HepG2 (cell line): ENCODE results near the gene CRLF1. TPM values are rescaled to one million over a fixed set of nuclear protein-coding genes. Genes with fewer than 3 reads are reported as not detected.

Experiments used
- ETV6 ChIP-seq: sonication (generic); formaldehyde crosslinking; conservative IDR thresholded peaks from 2 replicates; pipeline ENCODE4 v1.4.0; 2020; ENCODE audit warnings: missing genetic modification reagents
- FOXK1 ChIP-seq: sonication (generic); formaldehyde crosslinking; IDR thresholded peaks from 2 replicates; pipeline ENCODE4 v1.4.0; 2020; ENCODE audit warnings: low read depth, missing genetic modification reagents, borderline replicate concordance
- HNF4A ChIP-seq: sonication (generic); formaldehyde crosslinking; IDR thresholded peaks from 2 replicates; pipeline ENCODE4 v1.4.0; 2020; ENCODE audit warnings: missing genetic modification reagents
- HNF4G ChIP-seq, 2 experiments: sonication (generic) in 1 of 2; formaldehyde crosslinking in 1 of 2; IDR thresholded peaks; 2 replicates each; pipeline versions ENCODE4 v1.4.0 to v1.6.1; 2011 to 2020; ENCODE audit warnings: borderline replicate concordance in 2 of 2, low read depth in 2 of 2, mild to moderate bottlenecking in 2 of 2, low read length in 1 of 2, missing genetic modification reagents in 1 of 2, moderate library complexity in 1 of 2
- HNRNPL ChIP-seq: fragments of 200-400 bp; formaldehyde crosslinking; IDR thresholded peaks from 2 replicates; pipeline ENCODE4 v1.6.1; 2017; ENCODE audit warnings: mild to moderate bottlenecking, low read depth, low read length
- KDM1A ChIP-seq: IDR thresholded peaks from 2 replicates; pipeline ENCODE4 v1.6.1; 2016; ENCODE audit warnings: missing compliant biosample characterization
- MLLT10 ChIP-seq: sonication (generic); formaldehyde crosslinking; IDR thresholded peaks from 2 replicates; pipeline ENCODE4 v1.4.0; 2020; ENCODE audit warnings: missing genetic modification reagents
- NR2F2 ChIP-seq: IDR thresholded peaks from 2 replicates; pipeline ENCODE4 v1.6.1; 2012; ENCODE audit warnings: low read depth, inconsistent platforms, borderline replicate concordance
- NR2F6 ChIP-seq, 2 experiments: IDR thresholded peaks; 2 replicates each; pipeline ENCODE4 v1.6.1; 2016; ENCODE audit warnings: antibody characterized with exemption in 1 of 2, mild to moderate bottlenecking in 1 of 2
- RCOR2 ChIP-seq: IDR thresholded peaks from 2 replicates; pipeline ENCODE4 v1.6.1; 2016; ENCODE audit warnings: missing biosample characterization, missing genetic modification reagents
- SCMH1 ChIP-seq: sonication (generic); formaldehyde crosslinking; IDR thresholded peaks from 2 replicates; pipeline ENCODE4 v1.9.0; 2021; ENCODE audit warnings: missing genetic modification reagents, mild to moderate bottlenecking, borderline replicate concordance
- TRIM24 ChIP-seq: sonication (generic); formaldehyde crosslinking; IDR thresholded peaks from 2 replicates; pipeline ENCODE4 v1.8.0; 2022; ENCODE audit warnings: mild to moderate bottlenecking, missing genetic modification reagents
- ZMYM3 ChIP-seq: sonication (generic); formaldehyde crosslinking; IDR thresholded peaks from 2 replicates; pipeline ENCODE4 v1.5.1; 2020; ENCODE audit warnings: mild to moderate bottlenecking, missing genetic modification reagents
- ZNF224 ChIP-seq: sonication (generic); formaldehyde crosslinking; IDR thresholded peaks from 2 replicates; pipeline ENCODE4 v1.5.0; 2020; ENCODE audit warnings: mild to moderate bottlenecking, missing genetic modification reagents
- ZNF343 ChIP-seq: sonication (generic); formaldehyde crosslinking; IDR thresholded peaks from 2 replicates; pipeline ENCODE4 v1.4.0; 2020; ENCODE audit warnings: mild to moderate bottlenecking, missing genetic modification reagents
- ZNF547 ChIP-seq: sonication (generic); formaldehyde crosslinking; IDR thresholded peaks from 2 replicates; pipeline ENCODE4 v1.5.1; 2020; ENCODE audit warnings: mild to moderate bottlenecking, missing genetic modification reagents
- polyA plus RNA-seq, 8 experiments: library from polyadenylated mRNA; depleted of rRNA in 3 of 8; stranded (reverse) in 7 of 8; unstranded in 1 of 8; fragments of >200 nt; fragmentation: Illumina TruSeq in 4 of 8; extraction: Trizol in 4 of 8; gene quantifications; 2 replicates each; pipeline versions ENCODE4 v1.2.1 to v1.2.3, GENCODE V29; 2011 to 2016; ENCODE audit warnings: low read depth in 4 of 8, missing spikeins in 1 of 8, mixed read lengths in 1 of 8; ENCODE audit not compliant: insufficient read depth in 1 of 8
- total RNA-seq, 5 experiments: library from RNA; depleted of rRNA; stranded (reverse); fragments of >200 nt; fragmentation: Illumina TruSeq; extraction: Trizol; gene quantifications; 2 replicates each; pipeline ENCODE4 v1.2.3, GENCODE V29; 2016; ENCODE audit warnings: low read depth in 1 of 5
- TF ChIP-seq, protein P1 (sequence below): sonication (generic); formaldehyde crosslinking; IDR thresholded peaks from 2 replicates; pipeline ENCODE4 v1.4.0; 2020; ENCODE audit warnings: missing genetic modification reagents
- TF ChIP-seq, protein P2 (sequence below): sonication (generic); formaldehyde crosslinking; IDR thresholded peaks from 2 replicates; pipeline ENCODE4 v1.5.0; 2020; ENCODE audit warnings: mild to moderate bottlenecking, missing genetic modification reagents
- TF ChIP-seq, protein P3 (sequence below): sonication (generic); formaldehyde crosslinking; IDR thresholded peaks from 2 replicates; pipeline ENCODE4 v1.4.0; 2020; ENCODE audit warnings: missing genetic modification reagents

CRLF1 gene
- total and polyA plus RNA-seq, 2 of the 13 experiments (the other 11 are each of a cell fraction or from before 2014, with no cell fraction given) = 217 to 296 TPM

DNA sequence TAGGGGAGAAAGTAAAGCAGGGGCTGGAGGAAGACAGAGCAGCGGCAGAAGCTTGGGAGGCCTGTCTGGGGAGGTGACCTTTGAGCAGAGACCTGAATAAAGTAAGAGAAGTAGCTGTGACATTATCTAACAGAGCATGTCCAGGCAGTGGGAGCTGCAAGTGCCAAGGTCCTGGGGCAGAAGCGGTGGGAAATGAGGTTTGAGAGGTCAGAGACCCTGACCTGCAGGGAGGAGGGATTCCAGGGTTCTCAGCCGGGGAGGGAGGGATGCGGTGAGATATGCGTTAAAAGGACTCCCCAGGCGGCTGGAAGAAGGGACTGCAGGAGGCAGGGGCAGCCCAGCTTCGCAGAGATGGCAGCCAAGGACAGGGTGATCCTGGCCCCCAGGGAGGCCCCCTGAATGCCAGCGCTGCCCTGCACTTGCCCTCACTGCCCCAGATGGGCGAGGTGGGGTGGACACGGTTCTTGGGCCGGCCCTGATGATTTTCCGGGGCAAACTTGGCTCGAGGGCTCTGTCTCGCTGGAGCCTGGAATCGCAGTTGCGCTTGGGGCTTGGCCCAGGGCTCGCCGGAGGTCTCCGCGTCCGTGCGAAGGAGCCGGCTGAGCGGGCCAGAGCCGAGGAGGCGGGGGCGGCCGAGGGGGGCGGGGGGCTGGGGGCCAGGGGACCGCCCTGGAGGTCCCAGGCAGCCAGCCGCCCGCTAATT, 3.2 kb downstream of the CRLF1 start (continued):
- TF ChIP-seq NR2F2 (peak; percentile 65; the same call in 1 of the 2 replicates), ETV6 (CRISPR knock-in tag) (no peak), FOXK1 (CRISPR knock-in tag) (no peak), NR2F6 (IDR thresholded peaks at IDR 0.05) (peak; percentile 84), NR2F6 (CRISPR knock-in tag; IDR thresholded peaks at IDR 0.05) (peak; percentile 81), ZNF547 (CRISPR knock-in tag) (0 out of 2 replicates have a peak, but pooled peaks have one; percentile 29), HNRNPL (peak; percentile 65; the same call in 1 of the 2 replicates), MLLT10 (CRISPR knock-in tag) (no peak), HNF4A (peak; percentile 54), SCMH1 (CRISPR knock-in tag) (no peak), TRIM24 (CRISPR knock-in tag) (no peak), ZMYM3 (CRISPR knock-in tag) (peak; percentile 98), ZNF343 (CRISPR knock-in tag) (no peak), HNF4G (IDR thresholded peaks at IDR 0.05; ENCODE audit: borderline replicate concordance, low read depth, low read length) (0 out of 2 replicates have a peak, but pooled peaks have one; percentile 46), HNF4G (CRISPR knock-in tag; IDR thresholded peaks at IDR 0.05; ENCODE audit: borderline replicate concordance, low read depth) (no peak), KDM1A (CRISPR knock-in tag) (peak; percentile 86; the same call in 1 of the 2 replicates), RCOR2 (CRISPR knock-in tag) (0 out of 2 replicates have a peak, but pooled peaks have one; percentile 47), ZNF224 (CRISPR knock-in tag) (no peak)
- TF ChIP-seq, protein P1, sequence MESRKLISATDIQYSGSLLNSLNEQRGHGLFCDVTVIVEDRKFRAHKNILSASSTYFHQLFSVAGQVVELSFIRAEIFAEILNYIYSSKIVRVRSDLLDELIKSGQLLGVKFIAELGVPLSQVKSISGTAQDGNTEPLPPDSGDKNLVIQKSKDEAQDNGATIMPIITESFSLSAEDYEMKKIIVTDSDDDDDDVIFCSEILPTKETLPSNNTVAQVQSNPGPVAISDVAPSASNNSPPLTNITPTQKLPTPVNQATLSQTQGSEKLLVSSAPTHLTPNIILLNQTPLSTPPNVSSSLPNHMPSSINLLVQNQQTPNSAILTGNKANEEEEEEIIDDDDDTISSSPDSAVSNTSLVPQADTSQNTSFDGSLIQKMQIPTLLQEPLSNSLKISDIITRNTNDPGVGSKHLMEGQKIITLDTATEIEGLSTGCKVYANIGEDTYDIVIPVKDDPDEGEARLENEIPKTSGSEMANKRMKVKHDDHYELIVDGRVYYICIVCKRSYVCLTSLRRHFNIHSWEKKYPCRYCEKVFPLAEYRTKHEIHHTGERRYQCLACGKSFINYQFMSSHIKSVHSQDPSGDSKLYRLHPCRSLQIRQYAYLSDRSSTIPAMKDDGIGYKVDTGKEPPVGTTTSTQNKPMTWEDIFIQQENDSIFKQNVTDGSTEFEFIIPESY (CRISPR knock-in tag) = peak; percentile 76
- TF ChIP-seq, protein P2, sequence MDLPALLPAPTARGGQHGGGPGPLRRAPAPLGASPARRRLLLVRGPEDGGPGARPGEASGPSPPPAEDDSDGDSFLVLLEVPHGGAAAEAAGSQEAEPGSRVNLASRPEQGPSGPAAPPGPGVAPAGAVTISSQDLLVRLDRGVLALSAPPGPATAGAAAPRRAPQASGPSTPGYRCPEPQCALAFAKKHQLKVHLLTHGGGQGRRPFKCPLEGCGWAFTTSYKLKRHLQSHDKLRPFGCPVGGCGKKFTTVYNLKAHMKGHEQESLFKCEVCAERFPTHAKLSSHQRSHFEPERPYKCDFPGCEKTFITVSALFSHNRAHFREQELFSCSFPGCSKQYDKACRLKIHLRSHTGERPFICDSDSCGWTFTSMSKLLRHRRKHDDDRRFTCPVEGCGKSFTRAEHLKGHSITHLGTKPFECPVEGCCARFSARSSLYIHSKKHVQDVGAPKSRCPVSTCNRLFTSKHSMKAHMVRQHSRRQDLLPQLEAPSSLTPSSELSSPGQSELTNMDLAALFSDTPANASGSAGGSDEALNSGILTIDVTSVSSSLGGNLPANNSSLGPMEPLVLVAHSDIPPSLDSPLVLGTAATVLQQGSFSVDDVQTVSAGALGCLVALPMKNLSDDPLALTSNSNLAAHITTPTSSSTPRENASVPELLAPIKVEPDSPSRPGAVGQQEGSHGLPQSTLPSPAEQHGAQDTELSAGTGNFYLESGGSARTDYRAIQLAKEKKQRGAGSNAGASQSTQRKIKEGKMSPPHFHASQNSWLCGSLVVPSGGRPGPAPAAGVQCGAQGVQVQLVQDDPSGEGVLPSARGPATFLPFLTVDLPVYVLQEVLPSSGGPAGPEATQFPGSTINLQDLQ (CRISPR knock-in tag) = no peak
- TF ChIP-seq, protein P3, sequence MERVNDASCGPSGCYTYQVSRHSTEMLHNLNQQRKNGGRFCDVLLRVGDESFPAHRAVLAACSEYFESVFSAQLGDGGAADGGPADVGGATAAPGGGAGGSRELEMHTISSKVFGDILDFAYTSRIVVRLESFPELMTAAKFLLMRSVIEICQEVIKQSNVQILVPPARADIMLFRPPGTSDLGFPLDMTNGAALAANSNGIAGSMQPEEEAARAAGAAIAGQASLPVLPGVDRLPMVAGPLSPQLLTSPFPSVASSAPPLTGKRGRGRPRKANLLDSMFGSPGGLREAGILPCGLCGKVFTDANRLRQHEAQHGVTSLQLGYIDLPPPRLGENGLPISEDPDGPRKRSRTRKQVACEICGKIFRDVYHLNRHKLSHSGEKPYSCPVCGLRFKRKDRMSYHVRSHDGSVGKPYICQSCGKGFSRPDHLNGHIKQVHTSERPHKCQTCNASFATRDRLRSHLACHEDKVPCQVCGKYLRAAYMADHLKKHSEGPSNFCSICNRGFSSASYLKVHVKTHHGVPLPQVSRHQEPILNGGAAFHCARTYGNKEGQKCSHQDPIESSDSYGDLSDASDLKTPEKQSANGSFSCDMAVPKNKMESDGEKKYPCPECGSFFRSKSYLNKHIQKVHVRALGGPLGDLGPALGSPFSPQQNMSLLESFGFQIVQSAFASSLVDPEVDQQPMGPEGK (CRISPR knock-in tag) = peak; percentile 43; the same call in 1 of the 2 replicates
